K562 (cell line): Measurements from ENCODE around the gene SYNGR4. TPM values are rescaled to one million over a fixed set of nuclear protein-coding genes. Genes with fewer than 3 reads are reported as not detected.

ENCODE experiments used
- CHD2 ChIP-seq: IDR thresholded peaks from 2 replicates; pipeline ENCODE4 v1.6.1; 2011; ENCODE audit warnings: low read depth, low read length
- LARP7 ChIP-seq: fragments of 450-650 bp; IDR thresholded peaks from 2 replicates; pipeline ENCODE4 v1.6.1; 2016
- NEUROD1 ChIP-seq: fragments of 150-350 bp; IDR thresholded peaks from 2 replicates; pipeline ENCODE4 v1.6.1; 2014; ENCODE audit warnings: borderline replicate concordance, low read length, low read depth; ENCODE audit not compliant: partially characterized antibody
- NKRF ChIP-seq: fragments of 450-650 bp; IDR thresholded peaks from 2 replicates; pipeline ENCODE4 v1.6.1; 2016; ENCODE audit warnings: borderline replicate concordance
- PHB ChIP-seq: fragments of 250-450 bp; sonication (Bioruptor Pico); IDR thresholded peaks from 2 replicates; pipeline ENCODE4 v1.5.0; 2021
- PRDM10 ChIP-seq: fragments of 450-650 bp; IDR thresholded peaks from 2 replicates; pipeline ENCODE4 v1.6.1; 2018; ENCODE audit not compliant: partially characterized antibody
- SMAD3 ChIP-seq: fragments of 450-650 bp; formaldehyde crosslinking; conservative IDR thresholded peaks from 2 replicates; pipeline ENCODE4 v1.4.0; 2020; ENCODE audit warnings: mild to moderate bottlenecking
- SP1 ChIP-seq: sonication (generic); formaldehyde crosslinking; IDR thresholded peaks from 2 replicates; pipeline ENCODE4 v1.8.1; 2022; ENCODE audit warnings: mild to moderate bottlenecking, missing genetic modification reagents
- TRIM28 ChIP-seq: fragments of 450-650 bp; IDR thresholded peaks from 2 replicates; pipeline ENCODE4 v1.6.1; 2017
- ZNF140 ChIP-seq: fragments of 250-450 bp; sonication (Bioruptor Pico); IDR thresholded peaks from 2 replicates; pipeline ENCODE4 v1.8.0; 2021; ENCODE audit warnings: moderate library complexity, mild to moderate bottlenecking, inconsistent platforms
- ZNF449 ChIP-seq: fragments of 250-450 bp; sonication (Bioruptor Pico); IDR thresholded peaks from 2 replicates; pipeline ENCODE4 v1.8.0; 2022; ENCODE audit warnings: moderate library complexity, mild to moderate bottlenecking, inconsistent platforms
- ZNF695 ChIP-seq: fragments of 450-650 bp; formaldehyde crosslinking; IDR thresholded peaks from 2 replicates; pipeline ENCODE4 v1.4.0; 2020; ENCODE audit warnings: mild to moderate bottlenecking, moderate library complexity
- ZNF785 ChIP-seq: fragments of 250-450 bp; sonication (Bioruptor Pico); IDR thresholded peaks from 2 replicates; pipeline ENCODE4 v1.4.0; 2020; ENCODE audit warnings: mild to moderate bottlenecking
- polyA plus RNA-seq, 8 experiments: library from polyadenylated mRNA; depleted of rRNA in 4 of 8; stranded (reverse) in 5 of 8; unstranded in 3 of 8; fragments of >200 nt; fragmentation: Nextera tagmentation in 2 of 8; fragmentation: Illumina TruSeq in 1 of 8; extraction: Ambion mirVana in 2 of 8; extraction: Trizol in 1 of 8; gene quantifications; 2 replicates each; pipeline versions ENCODE4 v1.2.1 to v1.2.3, GENCODE V29; 2011 to 2014; ENCODE audit warnings: inconsistent platforms in 1 of 8, missing spikeins in 1 of 8
- total RNA-seq, 7 experiments: library from RNA; depleted of rRNA in 6 of 7; stranded (reverse); fragments of >200 nt in 6 of 7; fragmentation: Illumina TruSeq in 2 of 7; extraction: Trizol in 2 of 7; gene quantifications; 2 replicates each; pipeline versions ENCODE4 v1.2.1 to v1.2.3, GENCODE V29; 2011 to 2021; ENCODE audit warnings: low replicate concordance in 1 of 7
- TF ChIP-seq, protein P1 (sequence below): fragments of 200-800 bp; sonication (Bioruptor generic); IDR thresholded peaks from 2 replicates; pipeline ENCODE4 v1.6.1; 2017; ENCODE audit warnings: missing genetic modification characterization, missing compliant biosample characterization
- TF ChIP-seq, protein P2 (sequence below), 2 experiments: fragments of 250-450 bp in 1 of 2; fragments of 450-650 bp in 1 of 2; sonication (Bioruptor Pico) in 1 of 2; IDR thresholded peaks; 2 replicates each; pipeline versions ENCODE4 v1.6.1 to v1.8.0; 2016 to 2021; ENCODE audit warnings: mild to moderate bottlenecking in 2 of 2, moderate library complexity in 2 of 2, missing compliant biosample characterization in 1 of 2, missing genetic modification characterization in 1 of 2

SYNGR4 gene
- total and polyA plus RNA-seq, 9 of the 15 experiments (the other 6 are each of a cell fraction or from before 2014, with no cell fraction given): 0.07 to 0.14 TPM; not detected in 7

- TF ChIP-seq, protein P1, sequence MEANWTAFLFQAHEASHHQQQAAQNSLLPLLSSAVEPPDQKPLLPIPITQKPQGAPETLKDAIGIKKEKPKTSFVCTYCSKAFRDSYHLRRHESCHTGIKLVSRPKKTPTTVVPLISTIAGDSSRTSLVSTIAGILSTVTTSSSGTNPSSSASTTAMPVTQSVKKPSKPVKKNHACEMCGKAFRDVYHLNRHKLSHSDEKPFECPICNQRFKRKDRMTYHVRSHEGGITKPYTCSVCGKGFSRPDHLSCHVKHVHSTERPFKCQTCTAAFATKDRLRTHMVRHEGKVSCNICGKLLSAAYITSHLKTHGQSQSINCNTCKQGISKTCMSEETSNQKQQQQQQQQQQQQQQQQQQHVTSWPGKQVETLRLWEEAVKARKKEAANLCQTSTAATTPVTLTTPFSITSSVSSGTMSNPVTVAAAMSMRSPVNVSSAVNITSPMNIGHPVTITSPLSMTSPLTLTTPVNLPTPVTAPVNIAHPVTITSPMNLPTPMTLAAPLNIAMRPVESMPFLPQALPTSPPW (CRISPR knock-in tag): peak; percentile 87
- TF ChIP-seq LARP7 (no peak), NEUROD1 (peak; percentile 63), ZNF695 (CRISPR knock-in tag) (no peak), SP1 (CRISPR knock-in tag) (peak; percentile 98), NKRF (peak; percentile 55; the same call in 1 of the 2 replicates), PHB (CRISPR knock-in tag) (peak; percentile 87), ZNF785 (CRISPR knock-in tag) (no peak), PRDM10 (peak; percentile 81), ZNF449 (CRISPR knock-in tag) (peak; percentile 55; the same call in 1 of the 2 replicates), CHD2 (no peak), ZNF140 (CRISPR knock-in tag) (no peak), TRIM28 (peak; percentile 17; the same call in 1 of the 2 replicates), SMAD3 (peak; percentile 38; the same call in 1 of the 2 replicates)
- TF ChIP-seq, protein P2, sequence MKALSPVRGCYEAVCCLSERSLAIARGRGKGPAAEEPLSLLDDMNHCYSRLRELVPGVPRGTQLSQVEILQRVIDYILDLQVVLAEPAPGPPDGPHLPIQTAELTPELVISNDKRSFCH (CRISPR knock-in tag; IDR thresholded peaks at IDR 0.05): no peak
- TF ChIP-seq, protein P2 (tag; IDR thresholded peaks at IDR 0.05): peak; percentile 53
Observed at GRCh38 chr19:48321622-48322591, 42.3 kb upstream of the SYNGR4 start (continued).
